Effector CD4-positive, alpha-beta T cell (primary cell): ENCODE results near the gene SDS.

Source experiments
- DNase-seq: peaks from one replicate; pipeline ENCODE4 v3.0.0-alpha.2; 2020

Gene SDS

GRCh38 chr12:113345318-113345717 lies 58.4 kb downstream of the SDS start:
- DNase-seq: no peak
